WTC11 (cell line): Measurements from ENCODE around the gene EPS8L1. TPM values are rescaled to one million over a fixed set of nuclear protein-coding genes. Genes with fewer than 3 reads are reported as not detected.

ENCODE experiments used
- ATAC-seq: fragments of 200-7000 bp; cut with Tn5 transposase; 2 replicates; pipeline ENCODE4 v1.10.0; 2021; ENCODE audit warnings: mild to moderate bottlenecking, moderate library complexity
- CTCF ChIA-PET: fragments of 300-600 bp; sonication (Branson Sonifier 250); formaldehyde crosslinking; loops from one replicate; lab custom pipeline; 2021; ENCODE audit warnings: antibody characterized with exemption; lab: Charles Lee
- POLR2A ChIA-PET: fragments of 350-600 bp; sonication (Branson Sonifier 250); formaldehyde crosslinking; loops from one replicate; lab custom pipeline; 2021; ENCODE audit warnings: antibody characterized with exemption; lab: Charles Lee
- DNase-seq: peaks from one replicate; pipeline ENCODE4 v3.0.0; 2021; ENCODE audit warnings: low spot score
- H3K27ac Mint-ChIP-seq: 2 replicates; pipeline ENCODE4 v1.8.0; 2021; ENCODE audit warnings: mixed read lengths
- H3K27me3 Mint-ChIP-seq: 2 replicates; pipeline ENCODE4 v1.8.0; 2021; ENCODE audit warnings: low read depth, mild to moderate bottlenecking, moderate library complexity, mixed read lengths
- H3K36me3 Mint-ChIP-seq: 2 replicates; pipeline ENCODE4 v1.8.0; 2021; ENCODE audit warnings: mixed read lengths
- H3K4me1 Mint-ChIP-seq: 2 replicates; pipeline ENCODE4 v1.8.0; 2022; ENCODE audit warnings: mixed read lengths
- H3K4me3 Mint-ChIP-seq: 2 replicates; pipeline ENCODE4 v1.8.0; 2021; ENCODE audit warnings: mild to moderate bottlenecking, moderate library complexity, mixed read lengths
- H3K9me3 Mint-ChIP-seq: 2 replicates; pipeline ENCODE4 v1.8.0; 2021; ENCODE audit warnings: mixed read lengths
- CBFB ChIP-seq: sonication (generic); formaldehyde crosslinking; IDR thresholded peaks from 2 replicates; pipeline ENCODE4 v1.8.1; 2022; ENCODE audit warnings: mild to moderate bottlenecking, low read depth, missing genetic modification reagents
- ELF4 ChIP-seq: sonication (generic); formaldehyde crosslinking; IDR thresholded peaks from 2 replicates; pipeline ENCODE4 v1.8.1; 2022; ENCODE audit warnings: low read depth, mild to moderate bottlenecking, moderate library complexity, missing genetic modification reagents
- ESRRA ChIP-seq: sonication (generic); formaldehyde crosslinking; IDR thresholded peaks from 2 replicates; pipeline ENCODE4 v1.8.1; 2022; ENCODE audit warnings: mild to moderate bottlenecking, missing genetic modification reagents, borderline replicate concordance
- FOXJ3 ChIP-seq: sonication (generic); formaldehyde crosslinking; IDR thresholded peaks from 2 replicates; pipeline ENCODE4 v1.9.0; 2021; ENCODE audit warnings: missing genetic modification reagents, mild to moderate bottlenecking, borderline replicate concordance
- FOXK1 ChIP-seq: sonication (generic); formaldehyde crosslinking; IDR thresholded peaks from 2 replicates; pipeline ENCODE4 v1.8.0; 2022; ENCODE audit warnings: mild to moderate bottlenecking, moderate library complexity, missing genetic modification reagents
- HMGA2 ChIP-seq: fragments of 250-450 bp; sonication (Bioruptor Pico); IDR thresholded peaks from 2 replicates; pipeline ENCODE4 v1.4.0; 2021; ENCODE audit warnings: mild to moderate bottlenecking, moderate library complexity
- JUN ChIP-seq: sonication (generic); formaldehyde crosslinking; IDR thresholded peaks from 2 replicates; pipeline ENCODE4 v1.8.0; 2023; ENCODE audit warnings: mild to moderate bottlenecking, missing genetic modification reagents
- MXD4 ChIP-seq: fragments of 250-450 bp; sonication (Bioruptor Pico); IDR thresholded peaks from 2 replicates; pipeline ENCODE4 v1.8.0; 2021; ENCODE audit warnings: mild to moderate bottlenecking, moderate library complexity, borderline replicate concordance
- MYBL2 ChIP-seq: sonication (generic); formaldehyde crosslinking; IDR thresholded peaks from 2 replicates; pipeline ENCODE4 v1.8.1; 2023; ENCODE audit warnings: mild to moderate bottlenecking, moderate library complexity, missing genetic modification reagents
- NR3C1 ChIP-seq: sonication (generic); formaldehyde crosslinking; conservative IDR thresholded peaks from 2 replicates; pipeline ENCODE4 v1.8.1; 2023; ENCODE audit warnings: low read depth, mild to moderate bottlenecking, missing genetic modification reagents
- RELA ChIP-seq: sonication (generic); formaldehyde crosslinking; IDR thresholded peaks from 2 replicates; pipeline ENCODE4 v1.8.1; 2022; ENCODE audit warnings: missing genetic modification reagents, mild to moderate bottlenecking, borderline replicate concordance
- SP1 ChIP-seq: sonication (generic); formaldehyde crosslinking; conservative IDR thresholded peaks from 2 replicates; pipeline ENCODE4 v1.8.1; 2022; ENCODE audit warnings: missing genetic modification reagents
- TP53 ChIP-seq: sonication (generic); formaldehyde crosslinking; IDR thresholded peaks from 2 replicates; pipeline ENCODE4 v1.8.1; 2023; ENCODE audit warnings: mild to moderate bottlenecking, missing genetic modification reagents
- ZNF121 ChIP-seq: sonication (generic); formaldehyde crosslinking; IDR thresholded peaks from 2 replicates; pipeline ENCODE4 v1.8.0; 2023; ENCODE audit warnings: missing genetic modification reagents
- ZNF232 ChIP-seq: sonication (generic); formaldehyde crosslinking; IDR thresholded peaks from 2 replicates; pipeline ENCODE4 v1.8.0; 2022; ENCODE audit warnings: mild to moderate bottlenecking, missing genetic modification reagents
- ZNF263 ChIP-seq: sonication (generic); formaldehyde crosslinking; IDR thresholded peaks from 2 replicates; pipeline ENCODE4 v1.8.1; 2022; ENCODE audit warnings: low read depth, mild to moderate bottlenecking, moderate library complexity, missing genetic modification reagents
- ZNF396 ChIP-seq: fragments of 250-450 bp; sonication (Bioruptor Pico); IDR thresholded peaks from 2 replicates; pipeline ENCODE4 v1.8.0; 2021; ENCODE audit warnings: mild to moderate bottlenecking, moderate library complexity, borderline replicate concordance
- ZNF423 ChIP-seq: fragments of 250-450 bp; sonication (Bioruptor Pico); IDR thresholded peaks from 2 replicates; pipeline ENCODE4 v2.1.2; 2022; ENCODE audit warnings: mild to moderate bottlenecking, moderate library complexity
- total RNA-seq: library from RNA; stranded (reverse); gene quantifications from 3 replicates; pipeline ENCODE4 v1.2.3, GENCODE V29; 2021
- TF ChIP-seq, protein P1 (sequence below): fragments of 250-450 bp; sonication (Bioruptor Pico); IDR thresholded peaks from 2 replicates; pipeline ENCODE4 v1.8.0; 2021; ENCODE audit warnings: mild to moderate bottlenecking
- TF ChIP-seq, protein P2 (sequence below): sonication (generic); formaldehyde crosslinking; IDR thresholded peaks from 2 replicates; pipeline ENCODE4 v1.8.0; 2023; ENCODE audit warnings: missing genetic modification reagents
- TF ChIP-seq, protein P3 (sequence below): sonication (generic); formaldehyde crosslinking; conservative IDR thresholded peaks from 2 replicates; pipeline ENCODE4 v1.8.1; 2022; ENCODE audit warnings: mild to moderate bottlenecking, missing genetic modification reagents
- TF ChIP-seq, protein P4 (sequence below): sonication (generic); formaldehyde crosslinking; IDR thresholded peaks from 2 replicates; pipeline ENCODE4 v1.8.1; 2023; ENCODE audit warnings: mild to moderate bottlenecking, missing genetic modification reagents
- TF ChIP-seq, protein P5 (sequence below): sonication (generic); formaldehyde crosslinking; IDR thresholded peaks from 2 replicates; pipeline ENCODE4 v1.8.1; 2022; ENCODE audit warnings: mild to moderate bottlenecking, missing genetic modification reagents, moderate library complexity, borderline replicate concordance
- TF ChIP-seq, protein P6 (sequence below): fragments of 250-450 bp; sonication (Bioruptor Pico); conservative IDR thresholded peaks from 2 replicates; pipeline ENCODE4 v1.9.0; 2021; ENCODE audit warnings: mild to moderate bottlenecking

Gene EPS8L1
- total RNA-seq, 1 experiment from 2014 or later, result 38.9 TPM

DNA sequence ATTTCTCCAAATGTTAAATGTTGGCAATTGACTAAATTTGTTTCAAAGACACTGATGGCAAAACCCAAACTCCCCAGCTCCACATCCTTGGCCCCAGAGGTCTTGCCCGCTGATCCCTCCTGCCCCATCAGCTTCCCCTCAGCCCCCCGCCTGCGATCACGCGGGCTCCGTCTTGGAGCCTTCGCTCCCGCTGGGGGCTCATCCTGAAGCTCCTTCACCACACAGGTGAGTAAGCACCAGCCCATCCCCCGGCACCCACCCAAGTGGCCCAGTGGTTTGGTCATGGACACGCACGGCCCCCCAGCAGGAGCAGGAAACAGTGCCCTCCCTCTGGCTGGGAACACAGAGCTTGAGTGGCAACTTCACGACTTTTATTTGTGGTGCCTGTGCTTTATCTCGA, 14.9 kb downstream of the EPS8L1 start:
- Mint-ChIP-seq H3K27ac (no peak overlapping the region), H3K4me3 (no peak overlapping the region), H3K27me3 (peaks cover 20% of the 10 kb centered on the region), H3K9me3 (no peaks in the 10 kb centered on the region), H3K4me1 (peaks cover 38% of the 10 kb centered on the region)
- no peak for ATAC-seq
- POLR2A ChIA-PET, result no interaction called here
- TF ChIP-seq, protein P1, sequence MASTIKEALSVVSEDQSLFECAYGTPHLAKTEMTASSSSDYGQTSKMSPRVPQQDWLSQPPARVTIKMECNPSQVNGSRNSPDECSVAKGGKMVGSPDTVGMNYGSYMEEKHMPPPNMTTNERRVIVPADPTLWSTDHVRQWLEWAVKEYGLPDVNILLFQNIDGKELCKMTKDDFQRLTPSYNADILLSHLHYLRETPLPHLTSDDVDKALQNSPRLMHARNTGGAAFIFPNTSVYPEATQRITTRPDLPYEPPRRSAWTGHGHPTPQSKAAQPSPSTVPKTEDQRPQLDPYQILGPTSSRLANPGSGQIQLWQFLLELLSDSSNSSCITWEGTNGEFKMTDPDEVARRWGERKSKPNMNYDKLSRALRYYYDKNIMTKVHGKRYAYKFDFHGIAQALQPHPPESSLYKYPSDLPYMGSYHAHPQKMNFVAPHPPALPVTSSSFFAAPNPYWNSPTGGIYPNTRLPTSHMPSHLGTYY (CRISPR knock-in tag), result no peak
- TF ChIP-seq, protein P2, sequence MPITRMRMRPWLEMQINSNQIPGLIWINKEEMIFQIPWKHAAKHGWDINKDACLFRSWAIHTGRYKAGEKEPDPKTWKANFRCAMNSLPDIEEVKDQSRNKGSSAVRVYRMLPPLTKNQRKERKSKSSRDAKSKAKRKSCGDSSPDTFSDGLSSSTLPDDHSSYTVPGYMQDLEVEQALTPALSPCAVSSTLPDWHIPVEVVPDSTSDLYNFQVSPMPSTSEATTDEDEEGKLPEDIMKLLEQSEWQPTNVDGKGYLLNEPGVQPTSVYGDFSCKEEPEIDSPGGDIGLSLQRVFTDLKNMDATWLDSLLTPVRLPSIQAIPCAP (CRISPR knock-in tag), result no peak
- TF ChIP-seq JUN (no peak), HMGA2 (no peak), ZNF263 (no peak), ESRRA (CRISPR knock-in tag) (no peak), ZNF121 (CRISPR knock-in tag) (no peak), ZNF232 (CRISPR knock-in tag) (no peak), ZNF423 (CRISPR knock-in tag) (no peak), ELF4 (CRISPR knock-in tag) (no peak), NR3C1 (no peak), RELA (no peak)
- TF ChIP-seq, protein P3, sequence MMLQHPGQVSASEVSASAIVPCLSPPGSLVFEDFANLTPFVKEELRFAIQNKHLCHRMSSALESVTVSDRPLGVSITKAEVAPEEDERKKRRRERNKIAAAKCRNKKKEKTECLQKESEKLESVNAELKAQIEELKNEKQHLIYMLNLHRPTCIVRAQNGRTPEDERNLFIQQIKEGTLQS (CRISPR knock-in tag), result no peak
- TF ChIP-seq, protein P4, sequence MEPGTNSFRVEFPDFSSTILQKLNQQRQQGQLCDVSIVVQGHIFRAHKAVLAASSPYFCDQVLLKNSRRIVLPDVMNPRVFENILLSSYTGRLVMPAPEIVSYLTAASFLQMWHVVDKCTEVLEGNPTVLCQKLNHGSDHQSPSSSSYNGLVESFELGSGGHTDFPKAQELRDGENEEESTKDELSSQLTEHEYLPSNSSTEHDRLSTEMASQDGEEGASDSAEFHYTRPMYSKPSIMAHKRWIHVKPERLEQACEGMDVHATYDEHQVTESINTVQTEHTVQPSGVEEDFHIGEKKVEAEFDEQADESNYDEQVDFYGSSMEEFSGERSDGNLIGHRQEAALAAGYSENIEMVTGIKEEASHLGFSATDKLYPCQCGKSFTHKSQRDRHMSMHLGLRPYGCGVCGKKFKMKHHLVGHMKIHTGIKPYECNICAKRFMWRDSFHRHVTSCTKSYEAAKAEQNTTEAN (CRISPR knock-in tag), result no peak
- TF ChIP-seq, all 79 proteins: peak for 0
- CTCF ChIA-PET, result interaction anchor here (1.1 to 2.8 kb wide), 3 partner anchors 10 to 76 kb away, joined by 3 to 15 read pairs (median 3); partner anchors contain the start of genes DNAAF3 and RDH13
- peaks cover 15% of the 10 kb centered on the region for H3K36me3 Mint-ChIP-seq
- no peak for DNase-seq

DNA sequence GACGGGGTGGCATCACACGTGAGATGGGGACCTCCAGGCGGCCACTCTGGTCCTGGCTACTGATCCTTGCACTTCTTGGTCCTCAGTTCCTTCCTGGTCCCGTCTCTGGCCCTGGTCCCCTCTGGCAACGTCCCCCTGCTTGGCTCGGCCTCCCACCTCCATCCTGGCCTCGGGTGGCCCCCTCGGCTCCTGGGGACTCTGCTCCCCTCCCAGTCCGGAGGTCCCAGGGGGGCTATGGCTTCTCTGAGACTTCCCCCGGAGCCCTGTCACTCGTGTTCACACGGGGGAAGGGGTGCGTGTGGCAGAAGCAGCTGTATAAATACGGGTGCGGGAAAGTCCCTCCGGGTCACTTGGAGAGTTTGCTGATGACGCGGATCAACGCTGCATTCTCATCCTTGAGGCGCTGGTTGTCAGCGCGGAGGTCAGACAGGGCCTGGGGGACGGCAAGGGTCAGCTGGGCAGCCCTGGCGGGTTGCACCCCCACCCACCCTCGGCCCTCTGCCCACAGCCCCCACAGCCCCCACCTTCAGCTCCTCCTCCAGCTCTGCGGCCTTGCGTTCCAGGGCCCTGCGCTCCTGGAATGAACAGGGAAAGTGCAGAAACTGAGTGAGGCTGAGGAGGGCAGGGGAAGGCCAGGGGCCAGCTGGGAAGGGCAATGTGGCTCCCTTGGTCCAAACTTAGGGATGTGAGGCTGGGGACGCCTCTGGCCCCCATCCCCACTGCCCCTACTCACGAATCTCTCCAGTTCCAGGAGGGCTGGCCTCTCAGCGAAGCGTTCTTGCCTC, 15.6 kb downstream of the EPS8L1 start:
- POLR2A ChIA-PET, result no interaction called here
- Mint-ChIP-seq H3K27me3 (peaks cover 13% of the 10 kb centered on the region), H3K27ac (no peak overlapping the region), H3K4me3 (peak overlapping the region; percentile 58), H3K36me3 (peaks cover 15% of the 10 kb centered on the region), H3K4me1 (peaks cover 34% of the 10 kb centered on the region), H3K9me3 (no peaks in the 10 kb centered on the region)
- DNase-seq (no peak), ATAC-seq (no peak)
- TF ChIP-seq, protein P5, sequence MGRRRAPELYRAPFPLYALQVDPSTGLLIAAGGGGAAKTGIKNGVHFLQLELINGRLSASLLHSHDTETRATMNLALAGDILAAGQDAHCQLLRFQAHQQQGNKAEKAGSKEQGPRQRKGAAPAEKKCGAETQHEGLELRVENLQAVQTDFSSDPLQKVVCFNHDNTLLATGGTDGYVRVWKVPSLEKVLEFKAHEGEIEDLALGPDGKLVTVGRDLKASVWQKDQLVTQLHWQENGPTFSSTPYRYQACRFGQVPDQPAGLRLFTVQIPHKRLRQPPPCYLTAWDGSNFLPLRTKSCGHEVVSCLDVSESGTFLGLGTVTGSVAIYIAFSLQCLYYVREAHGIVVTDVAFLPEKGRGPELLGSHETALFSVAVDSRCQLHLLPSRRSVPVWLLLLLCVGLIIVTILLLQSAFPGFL (CRISPR knock-in tag), result no peak
- CTCF ChIA-PET, result interaction anchor here (1.1 to 1.4 kb wide), 3 partner anchors 11 to 75 kb away, joined by 3 to 4 read pairs (median 3); partner anchors contain the start of gene DNAAF3

DNA sequence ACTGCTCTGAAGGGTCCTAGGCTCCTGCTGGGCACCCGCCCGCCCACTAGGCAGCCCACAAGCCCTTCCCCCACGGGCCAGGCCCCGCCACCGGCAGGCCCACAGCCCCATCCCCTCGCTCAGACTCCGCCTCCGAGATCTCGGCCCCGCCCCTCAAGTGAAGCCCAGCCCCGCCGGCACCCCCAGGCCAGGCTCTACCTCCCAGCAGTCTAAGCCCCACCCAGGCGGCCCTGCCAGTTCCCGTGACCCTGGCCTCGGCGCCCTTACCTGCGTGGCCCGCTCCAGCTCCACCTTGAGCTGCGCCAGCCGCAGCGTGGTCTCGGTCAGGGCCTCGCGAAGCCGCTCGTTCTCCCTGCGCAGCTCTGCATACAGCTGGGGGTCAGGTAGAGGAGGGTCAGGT, 16.3 kb downstream of the EPS8L1 start:
- Mint-ChIP-seq H3K36me3 (peaks cover 15% of the 10 kb centered on the region), H3K27me3 (peaks cover 13% of the 10 kb centered on the region), H3K27ac (no peak overlapping the region), H3K4me1 (peaks cover 34% of the 10 kb centered on the region), H3K9me3 (no peaks in the 10 kb centered on the region), H3K4me3 (peak overlapping the region; percentile 58)
- POLR2A ChIA-PET, result no interaction called here
- CTCF ChIA-PET, result interaction anchor here (0.7 to 1.4 kb wide), 2 partner anchors 68 to 74 kb away, joined by 3 to 4 read pairs; partner anchors contain the start of gene DNAAF3
- DNase-seq, result peak; percentile 93
- ATAC-seq, result peak; percentile 66
- peak; percentile 48; the same call in 1 of the 2 replicates for TF ChIP-seq MYBL2 (CRISPR knock-in tag)
- 0 out of 2 replicates have a peak, but pooled peaks have one; percentile 38 for TF ChIP-seq FOXK1 (CRISPR knock-in tag)
- TF ChIP-seq ZNF423 (CRISPR knock-in tag), result no peak
- TF ChIP-seq CBFB (CRISPR knock-in tag), result 0 out of 2 replicates have a peak, but pooled peaks have one; percentile 75
- TF ChIP-seq TP53 (CRISPR knock-in tag), result 0 out of 2 replicates have a peak, but pooled peaks have one; percentile 31
- no peak for TF ChIP-seq ZNF396 (CRISPR knock-in tag)
- no peak for TF ChIP-seq MXD4
- TF ChIP-seq, protein P6, sequence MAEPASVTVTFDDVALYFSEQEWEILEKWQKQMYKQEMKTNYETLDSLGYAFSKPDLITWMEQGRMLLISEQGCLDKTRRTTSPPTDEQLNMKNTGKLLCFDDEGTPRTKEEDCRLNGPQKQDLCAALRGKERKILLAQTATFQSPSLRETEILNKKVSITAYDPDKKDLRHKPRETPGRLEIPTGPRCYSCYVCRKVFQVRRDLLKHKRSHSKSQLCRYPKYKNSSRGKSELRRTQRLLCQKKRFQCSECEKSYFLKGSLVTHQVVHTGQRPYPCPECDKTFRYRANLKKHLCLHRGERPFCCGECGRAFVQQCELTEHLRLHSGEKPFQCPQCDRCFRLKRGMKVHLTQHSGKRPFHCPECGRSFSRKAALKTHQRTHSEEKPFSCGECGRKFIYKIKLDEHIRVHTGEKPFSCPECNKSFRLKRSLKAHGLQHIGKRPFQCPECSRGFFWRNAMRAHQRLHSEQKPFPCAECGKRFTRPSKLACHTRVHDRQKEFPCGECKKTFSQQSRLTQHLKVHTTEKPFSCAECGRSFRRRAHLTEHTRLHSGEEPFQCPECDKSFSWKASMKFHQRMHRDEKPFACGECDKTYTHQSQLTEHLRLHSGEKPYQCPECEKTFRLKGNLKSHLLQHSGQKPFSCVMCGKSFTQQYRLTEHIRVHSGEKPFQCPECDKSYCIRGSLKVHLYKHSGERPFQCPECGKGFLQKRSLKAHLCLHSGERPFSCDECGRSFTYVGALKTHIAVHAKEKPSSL, result no peak
- TF ChIP-seq ZNF121 (CRISPR knock-in tag), result no peak
- peak; percentile 30; the same call in 1 of the 2 replicates for TF ChIP-seq SP1 (CRISPR knock-in tag)
- TF ChIP-seq FOXJ3, result no peak
